ENCODE data around the gene ACVR1. TPM values are rescaled to one million over a fixed set of nuclear protein-coding genes. Genes with fewer than 3 reads are reported as not detected.

Gene ACVR1
- total and polyA plus RNA-seq, 2 donors (not counting 3 experiments of a cell fraction or from before 2014, with no cell fraction given), result 24.8 to 33.6 TPM

- Histone ChIP-seq H3K9me1 (replicated peaks; ENCODE audit: control insufficient read depth, extremely low read depth, insufficient read depth, low read length) (no peaks in the 10 kb centered on the region), H3K4me3 (replicated peaks in 1 of 3; ENCODE audit: insufficient read depth in 1 of 3, low read depth in 1 of 3, low read length in 3 of 3) (no peak overlapping the region), H3K79me2 (ENCODE audit: control insufficient read depth, insufficient read depth, low read length) (peaks cover 23% of the 10 kb centered on the region), H3K4me1 (ENCODE audit: control insufficient read depth, extremely low read depth, insufficient read depth, low read length) (peaks cover 11% of the 10 kb centered on the region), H3K9ac (replicated peaks; ENCODE audit: extremely low read depth, insufficient read depth, low read length) (no peak overlapping the region), H3K36me3 (ENCODE audit: control insufficient read depth in 2 of 2, extremely low read depth in 1 of 2, insufficient read depth in 2 of 2, low read length in 2 of 2) (no peaks in the 10 kb centered on the region), H4K20me1 (replicated peaks; ENCODE audit: control insufficient read depth, extremely low read depth, insufficient read depth, low read length) (no peaks in the 10 kb centered on the region), H3K27me3 (ENCODE audit: control insufficient read depth in 2 of 2, insufficient read depth in 2 of 2, low read length in 2 of 2) (no peaks in the 10 kb centered on the region), H3K9me3 (replicated peaks; ENCODE audit: control insufficient read depth, insufficient read depth, low read length) (no peaks in the 10 kb centered on the region), H3K4me2 (ENCODE audit: insufficient read depth, low read length) (no peak overlapping the region), H2AFZ (ENCODE audit: low read depth, low read length) (no peak overlapping the region), H3K27ac (ENCODE audit: insufficient read depth, low read depth, low read length) (no peak overlapping the region)
- TF ChIP-seq GATA2 (IDR thresholded peaks at IDR 0.05; ENCODE audit: insufficient read depth, insufficient read length, low read depth, low read length) (no peak), FOS (IDR thresholded peaks at IDR 0.05; ENCODE audit: borderline replicate concordance, insufficient read depth, low read length) (peak; percentile 48)
- ChIA-PET CTCF (no interaction called here), POLR2A (no interaction called here)
- BruUV-seq (replicated peaks), result no TSS peak
- DNase-seq (ENCODE audit: low read depth, low spot score) (peak; percentile 50), FAIRE-seq (no peak)
- intact Hi-C loops (cut with micrococcal nuclease) (no loop called here), dilution Hi-C loops (cut with MboI; ENCODE audit: extremely low pct_ligation_motif_present, low sequenced_read_pairs) (no loop called here)
Observed at GRCh38 chr2:157849591-157849990, 26.5 kb downstream of the ACVR1 start.

GRCh38 chr2:157848213-157848612, 27.9 kb downstream of the ACVR1 start:
- Histone ChIP-seq H3K9ac (replicated peaks; ENCODE audit: extremely low read depth, insufficient read depth, low read length) (no peak overlapping the region), H3K4me3 (replicated peaks in 1 of 3; ENCODE audit: insufficient read depth in 1 of 3, low read depth in 1 of 3, low read length in 3 of 3) (no peak overlapping the region), H3K36me3 (ENCODE audit: control insufficient read depth in 2 of 2, extremely low read depth in 1 of 2, insufficient read depth in 2 of 2, low read length in 2 of 2) (no peaks in the 10 kb centered on the region), H4K20me1 (replicated peaks; ENCODE audit: control insufficient read depth, extremely low read depth, insufficient read depth, low read length) (no peaks in the 10 kb centered on the region), H3K27me3 (ENCODE audit: control insufficient read depth in 2 of 2, insufficient read depth in 2 of 2, low read length in 2 of 2) (no peaks in the 10 kb centered on the region), H3K4me1 (ENCODE audit: control insufficient read depth, extremely low read depth, insufficient read depth, low read length) (peaks cover 8% of the 10 kb centered on the region), H3K79me2 (ENCODE audit: control insufficient read depth, insufficient read depth, low read length) (peaks cover 21% of the 10 kb centered on the region), H2AFZ (ENCODE audit: low read depth, low read length) (no peak overlapping the region), H3K9me1 (replicated peaks; ENCODE audit: control insufficient read depth, extremely low read depth, insufficient read depth, low read length) (no peaks in the 10 kb centered on the region), H3K9me3 (replicated peaks; ENCODE audit: control insufficient read depth, insufficient read depth, low read length) (no peaks in the 10 kb centered on the region), H3K27ac (ENCODE audit: insufficient read depth, low read depth, low read length) (no peak overlapping the region), H3K4me2 (ENCODE audit: insufficient read depth, low read length) (no peak overlapping the region)
- DNase-seq (ENCODE audit: low read depth, low spot score) (no peak), FAIRE-seq (no peak)
- intact Hi-C loops (cut with micrococcal nuclease) (no loop called here), dilution Hi-C loops (cut with MboI; ENCODE audit: extremely low pct_ligation_motif_present, low sequenced_read_pairs) (no loop called here)
- BruUV-seq (replicated peaks), result no TSS peak
- POLR2A ChIA-PET, result no interaction called here
- CTCF ChIA-PET, result interaction anchor here (0.9 kb wide), 1 partner anchor 21 kb away, joined by 3 read pairs; no protein-coding TSS in a partner anchor
- TF ChIP-seq CTCF (IDR thresholded peaks at IDR 0.05; ENCODE audit: extremely low read depth in 1 of 2, insufficient read depth in 1 of 2, low read depth in 1 of 2, low read length in 2 of 2) (no peak), MYC (IDR thresholded peaks at IDR 0.05; ENCODE audit: low read depth, low read length) (no peak), JUN (IDR thresholded peaks at IDR 0.05; ENCODE audit: borderline replicate concordance, insufficient read depth, insufficient read length, low read depth) (no peak), POLR2AphosphoS5 (IDR thresholded peaks at IDR 0.05; ENCODE audit: insufficient read depth, low read depth, low read length) (no peak), FOS (IDR thresholded peaks at IDR 0.05; ENCODE audit: borderline replicate concordance, insufficient read depth, low read length) (no peak), GATA2 (IDR thresholded peaks at IDR 0.05; ENCODE audit: insufficient read depth, insufficient read length, low read depth, low read length) (no peak), POLR2A (IDR thresholded peaks at IDR 0.05; ENCODE audit: low read depth, low read length) (no peak)
- TF ChIP-seq, protein P1, sequence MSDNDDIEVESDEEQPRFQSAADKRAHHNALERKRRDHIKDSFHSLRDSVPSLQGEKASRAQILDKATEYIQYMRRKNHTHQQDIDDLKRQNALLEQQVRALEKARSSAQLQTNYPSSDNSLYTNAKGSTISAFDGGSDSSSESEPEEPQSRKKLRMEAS (IDR thresholded peaks at IDR 0.05; ENCODE audit: insufficient read depth, insufficient read length), result no peak

Measured in endothelial cell of umbilical vein (primary cell).